ENCODE data around the gene HNRNPM.
"Not testable (repeated sequence)": the region's sequence is repeated elsewhere in the genome, so short reads cannot be mapped to it uniquely, and the experiment has no call there.

Gene HNRNPM

GRCh38 chr19:8412783-8413628 lies 31.8 kb upstream of the HNRNPM start, which contains the start of gene MARCHF2:
Gene MARCHF2 (plus strand): TSS chr19:8413305. CDS start chr19:8421841, 8,536 bp downstream.
- peak within 1 kb of the TSS; percentile 55 for H3K4me3 ChIP-seq (replicated peaks; ENCODE audit: low read depth, low read length)
- TF ChIP-seq CTCF (IDR thresholded peaks at IDR 0.05; ENCODE audit: low read depth, low read length, missing control alignments), result peak; percentile 47
- DNase-seq (ENCODE audit: extremely low read depth, low read depth), result peak; percentile 74

- TF ChIP-seq CTCF (IDR thresholded peaks at IDR 0.05; ENCODE audit: low read depth, low read length, missing control alignments), result no peak
- DNase-seq (ENCODE audit: extremely low read depth, low read depth), result no peak
These were observed 31.2 kb upstream of the HNRNPM start for GRCh38 chr19:8413629-8413995.

GRCh38 chr19:8416796-8417195 lies 28.0 kb upstream of the HNRNPM start:
- TF ChIP-seq CTCF (IDR thresholded peaks at IDR 0.05; ENCODE audit: low read depth, low read length, missing control alignments), result no peak
- DNase-seq (ENCODE audit: extremely low read depth, low read depth), result no peak
- no peak overlapping the region for H3K4me3 ChIP-seq (replicated peaks; ENCODE audit: low read depth, low read length)

More at GRCh38 chr19:8413629-8413995, 31.2 kb upstream of the HNRNPM start:
- H3K4me3 ChIP-seq (replicated peaks; ENCODE audit: low read depth, low read length), result peak overlapping the region; percentile 55

GRCh38 chr19:8421484-8422461 lies 23.0 kb upstream of the HNRNPM start:
- no peak overlapping the region for H3K4me3 ChIP-seq (replicated peaks; ENCODE audit: low read depth, low read length)
- TF ChIP-seq CTCF (IDR thresholded peaks at IDR 0.05; ENCODE audit: low read depth, low read length, missing control alignments), result no peak
- no peak for DNase-seq (ENCODE audit: extremely low read depth, low read depth)

- H3K4me3 ChIP-seq (replicated peaks; ENCODE audit: low read depth, low read length), result no peak overlapping the region
- DNase-seq (ENCODE audit: extremely low read depth, low read depth), result peak; percentile 94
- TF ChIP-seq CTCF (IDR thresholded peaks at IDR 0.05; ENCODE audit: low read depth, low read length, missing control alignments), result no peak
These were observed 21.0 kb upstream of the HNRNPM start for GRCh38 chr19:8423817-8424223.

GRCh38 chr19:8425331-8425730 lies 19.4 kb upstream of the HNRNPM start:
- DNase-seq (ENCODE audit: extremely low read depth, low read depth); H3K4me3 ChIP-seq (replicated peaks; ENCODE audit: low read depth, low read length): not testable (repeated sequence)

- H3K4me3 ChIP-seq (replicated peaks; ENCODE audit: low read depth, low read length), result no peak overlapping the region
- no peak for DNase-seq (ENCODE audit: extremely low read depth, low read depth)
- TF ChIP-seq CTCF (IDR thresholded peaks at IDR 0.05; ENCODE audit: low read depth, low read length, missing control alignments), result no peak
These were observed 18.5 kb upstream of the HNRNPM start for GRCh38 chr19:8426283-8426682.
